Coronary artery (tissue), 2 donors: ENCODE results near the gene ERBB2.

Experiments
- DNase-seq: peaks from one replicate; pipeline ENCODE4 v3.0.0-alpha.2; 2017; ENCODE audit warnings: low spot score
- H3K27ac ChIP-seq, 2 donors: fragments of 200-600 bp; sonication (generic); one replicate each; pipeline ENCODE4 v1.5.1; 2016 to 2019
- H3K4me3 ChIP-seq: fragments of 200-600 bp; sonication (generic); 2 replicates; pipeline ENCODE4 v1.5.1; 2016; ENCODE audit warnings: mild to moderate bottlenecking, moderate library complexity
- CTCF ChIP-seq: fragments of 200-600 bp; sonication (generic); IDR thresholded peaks from one replicate; pipeline ENCODE4 v1.5.1; 2019; ENCODE audit warnings: antibody characterized with exemption

ERBB2 gene

DNA sequence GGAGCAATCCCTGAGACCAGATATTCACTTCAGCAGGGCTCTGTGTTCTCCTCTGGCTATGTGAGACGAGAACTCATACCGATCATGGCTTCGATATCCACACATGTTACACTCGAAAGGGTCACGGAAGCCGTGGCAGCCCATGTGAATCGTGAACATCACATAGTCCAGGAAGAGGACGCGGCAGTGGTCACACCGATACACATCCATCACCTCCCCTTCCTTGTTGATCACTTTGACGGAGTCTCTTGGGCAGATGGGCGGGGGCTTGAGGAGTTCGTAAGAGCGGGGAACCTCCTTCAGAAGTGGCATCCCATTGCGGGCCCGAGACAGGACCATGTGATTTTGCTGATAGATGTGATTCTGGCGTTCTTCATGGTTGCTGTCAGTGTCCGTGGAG, 65.9 kb downstream of the ERBB2 start:
- DNase-seq, result no peak
- Histone ChIP-seq H3K27ac (no peak overlapping the region), H3K4me3 (no peak overlapping the region)
- TF ChIP-seq CTCF, result no peak

GRCh38 chr17:39767147-39767546, 67.3 kb downstream of the ERBB2 start:
- TF ChIP-seq CTCF, result no peak
- no peak for DNase-seq
- H3K4me3 ChIP-seq, result no peak overlapping the region
- H3K27ac ChIP-seq, result no peak overlapping the region

DNA sequence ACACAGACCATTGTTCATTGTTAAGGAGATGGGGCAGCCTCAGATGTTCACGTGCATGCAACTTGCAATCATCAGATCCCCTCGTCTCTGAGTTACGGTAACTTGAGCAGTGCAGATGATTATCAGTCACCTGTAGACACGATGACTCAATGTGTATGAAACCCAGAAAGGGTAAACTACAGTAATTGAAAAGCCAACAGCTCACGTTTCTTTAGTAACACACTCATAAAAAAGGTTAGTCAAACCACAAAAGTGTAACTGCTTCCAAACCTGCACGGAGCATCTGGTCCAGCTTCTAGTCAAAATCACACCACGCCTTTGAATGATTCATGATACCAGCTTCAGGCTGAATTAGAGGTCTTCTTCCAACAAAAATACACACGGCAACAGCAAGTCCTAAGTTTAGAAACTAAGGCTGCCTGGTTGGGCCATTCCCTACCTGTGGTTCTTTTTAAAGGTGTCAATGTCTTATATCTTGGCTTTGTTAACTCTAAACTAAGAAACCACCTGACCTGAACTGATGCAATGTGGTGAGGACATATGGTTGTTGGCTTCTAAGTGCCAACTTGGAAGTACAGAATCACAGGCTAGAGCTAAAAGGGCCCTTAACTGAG, 70.2 kb downstream of the ERBB2 start:
- no peak overlapping the region for H3K4me3 ChIP-seq
- no peak for DNase-seq
- TF ChIP-seq CTCF, result no peak
- peak overlapping the region in 1 of 2 donors; percentile 22 for H3K27ac ChIP-seq

- TF ChIP-seq CTCF, result no peak
- Histone ChIP-seq H3K4me3 (no peak overlapping the region), H3K27ac (no peak overlapping the region)
- DNase-seq, result no peak
These were observed 72.6 kb downstream of the ERBB2 start for GRCh38 chr17:39772415-39772814.

DNA sequence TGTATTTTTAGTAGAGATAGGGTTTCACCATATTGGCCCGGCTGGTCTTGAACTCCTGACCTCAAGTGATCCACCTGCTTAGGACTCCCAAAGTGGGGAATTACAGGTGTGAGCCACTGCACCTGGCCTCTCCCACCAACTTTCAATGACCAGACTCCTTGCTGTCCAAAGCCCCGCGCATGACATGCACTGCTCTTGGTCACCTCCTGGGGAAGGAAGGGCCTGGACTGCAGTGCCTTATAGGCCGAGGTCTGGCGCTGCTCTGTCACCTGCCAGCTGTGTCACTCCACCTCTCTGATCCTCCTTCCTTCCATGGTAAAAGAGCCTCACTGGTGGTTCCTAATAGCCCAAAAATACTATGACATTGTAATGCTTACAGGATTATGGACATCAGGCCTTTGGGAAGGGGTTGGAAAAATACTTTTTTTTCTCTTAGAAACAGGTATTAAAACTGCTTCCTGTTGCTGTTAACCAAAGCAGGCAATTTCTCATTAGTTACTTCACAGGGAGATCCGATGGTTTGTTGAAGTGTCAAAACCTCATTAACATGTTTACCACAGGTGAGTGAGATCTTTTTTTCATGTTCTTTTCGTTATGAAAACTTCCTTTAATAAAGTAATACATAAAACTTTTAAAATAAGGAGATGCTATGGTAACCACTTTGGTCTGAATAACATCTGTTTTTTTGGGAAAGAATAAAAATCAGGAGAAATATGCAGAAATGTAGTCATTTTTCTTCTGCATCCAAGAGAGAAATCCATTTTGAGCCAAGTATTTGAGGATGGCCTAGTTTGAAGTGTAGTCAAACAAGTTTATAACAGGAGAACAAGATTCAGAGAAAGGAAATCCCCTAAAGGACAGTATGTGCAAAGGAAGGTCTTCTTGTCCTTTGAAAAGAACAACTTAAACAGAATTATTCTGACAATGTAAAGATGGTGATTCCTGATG, 73.4 kb downstream of the ERBB2 start:
- DNase-seq, result no peak
- no peak for TF ChIP-seq CTCF
- Histone ChIP-seq H3K27ac (peak overlapping the region in 1 of 2 donors; percentile 19), H3K4me3 (no peak overlapping the region)

DNA sequence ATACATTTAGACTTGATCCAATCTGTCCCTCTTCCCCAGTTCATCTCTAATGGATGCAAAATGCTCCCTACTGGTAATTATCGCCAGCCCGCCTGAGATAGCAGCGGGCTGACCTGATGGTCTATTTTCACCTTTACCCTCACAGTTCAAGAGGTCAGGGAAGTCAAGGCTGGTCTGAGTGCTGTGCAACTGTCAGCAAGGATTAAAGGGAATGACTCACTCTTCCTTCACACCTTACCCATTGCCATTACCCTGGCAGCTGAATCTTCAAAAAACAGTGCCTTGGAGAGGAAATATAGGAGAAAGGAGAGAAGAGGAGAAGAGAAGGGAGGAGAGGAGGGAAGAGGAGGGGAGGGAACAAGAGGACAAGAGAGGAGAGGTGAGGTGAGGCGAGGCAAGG, 74.2 kb downstream of the ERBB2 start:
- Histone ChIP-seq H3K4me3 (no peak overlapping the region), H3K27ac (no peak overlapping the region)
- no peak for TF ChIP-seq CTCF
- no peak for DNase-seq

DNA sequence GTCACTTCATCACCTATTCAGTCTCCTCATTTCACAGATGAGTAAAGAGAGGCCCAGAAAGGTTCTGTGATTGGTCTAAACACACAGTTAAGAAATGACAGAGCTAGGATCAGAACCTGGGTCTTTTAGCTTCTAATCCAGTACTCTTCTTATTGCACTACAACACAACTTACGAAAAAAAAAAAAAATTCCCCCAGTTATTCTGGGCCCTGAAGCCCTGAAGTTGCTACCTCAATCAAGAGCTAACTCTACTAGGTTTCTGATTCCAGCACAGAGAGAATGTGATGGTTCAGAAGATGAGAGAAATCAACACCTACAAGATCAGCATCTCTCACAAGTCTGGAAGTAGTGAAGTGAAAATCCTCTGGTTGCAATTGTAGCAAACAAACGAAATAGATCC, 75.2 kb downstream of the ERBB2 start:
- no peak for DNase-seq
- H3K27ac ChIP-seq, result no peak overlapping the region
- TF ChIP-seq CTCF, result no peak
- no peak overlapping the region for H3K4me3 ChIP-seq
